ENCODE measurements around the gene CAPN14. TPM values are rescaled to one million over a fixed set of nuclear protein-coding genes. Genes with fewer than 3 reads are reported as not detected.

The CAPN14 gene
- total RNA-seq, 2 experiments from 2014 or later = 0.20 to 0.30 TPM

GRCh38 chr2:31139671-31140070, 77.6 kb downstream of the CAPN14 start:
- Mint-ChIP-seq H3K27ac (no peak overlapping the region), H3K9me3 (no peaks in the 10 kb centered on the region), H3K4me1 (ENCODE audit: low read depth) (peaks cover 7% of the 10 kb centered on the region), H3K36me3 (ENCODE audit: low read depth) (no peaks in the 10 kb centered on the region), H3K4me3 (no peak overlapping the region), H3K27me3 (peaks cover 50% of the 10 kb centered on the region)
- Histone ChIP-seq H3K4me1 (ENCODE audit: insufficient read depth, low read length) (peaks cover 14% of the 10 kb centered on the region), H3K27me3 (ENCODE audit: control insufficient read depth in 1 of 2, insufficient read depth in 2 of 2, low read length in 2 of 2) (peaks cover 45 to 53% of the 10 kb centered on the region in 2 experiments), H3K4me3 (ENCODE audit: low read length) (no peak overlapping the region), H3K27ac (ENCODE audit: low read depth in 1 of 2, low read length in 2 of 2) (no peak overlapping the region), H3K36me3 (ENCODE audit: insufficient read depth, low read length) (no peaks in the 10 kb centered on the region), H3K9me3 (ENCODE audit: control insufficient read depth in 1 of 2, insufficient read depth in 1 of 2, low read length in 2 of 2) (no peaks in the 10 kb centered on the region)
- POLR2A ChIA-PET = no interaction called here
- intact Hi-C loops (cut with DNase I, micrococcal nuclease) = no loop called here
- TF ChIP-seq, protein P1, sequence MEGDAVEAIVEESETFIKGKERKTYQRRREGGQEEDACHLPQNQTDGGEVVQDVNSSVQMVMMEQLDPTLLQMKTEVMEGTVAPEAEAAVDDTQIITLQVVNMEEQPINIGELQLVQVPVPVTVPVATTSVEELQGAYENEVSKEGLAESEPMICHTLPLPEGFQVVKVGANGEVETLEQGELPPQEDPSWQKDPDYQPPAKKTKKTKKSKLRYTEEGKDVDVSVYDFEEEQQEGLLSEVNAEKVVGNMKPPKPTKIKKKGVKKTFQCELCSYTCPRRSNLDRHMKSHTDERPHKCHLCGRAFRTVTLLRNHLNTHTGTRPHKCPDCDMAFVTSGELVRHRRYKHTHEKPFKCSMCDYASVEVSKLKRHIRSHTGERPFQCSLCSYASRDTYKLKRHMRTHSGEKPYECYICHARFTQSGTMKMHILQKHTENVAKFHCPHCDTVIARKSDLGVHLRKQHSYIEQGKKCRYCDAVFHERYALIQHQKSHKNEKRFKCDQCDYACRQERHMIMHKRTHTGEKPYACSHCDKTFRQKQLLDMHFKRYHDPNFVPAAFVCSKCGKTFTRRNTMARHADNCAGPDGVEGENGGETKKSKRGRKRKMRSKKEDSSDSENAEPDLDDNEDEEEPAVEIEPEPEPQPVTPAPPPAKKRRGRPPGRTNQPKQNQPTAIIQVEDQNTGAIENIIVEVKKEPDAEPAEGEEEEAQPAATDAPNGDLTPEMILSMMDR (IDR thresholded peaks at IDR 0.05) = no peak
- DNase-seq (no peak), ATAC-seq (ENCODE audit: poor library complexity) (no peak)
- CTCF ChIA-PET = no interaction called here

GRCh38 chr2:31138037-31138962, 79.0 kb downstream of the CAPN14 start, which contains the start of gene GALNT14:
GALNT14 (minus strand) TSS chr2:31138440; CDS start chr2:31138086, 354 bp downstream.
- peaks cover 52 to 63% of the 10 kb centered on the region in 2 experiments for H3K27me3 ChIP-seq (ENCODE audit: control insufficient read depth in 1 of 2, insufficient read depth in 2 of 2, low read length in 2 of 2)
- H3K9me3 ChIP-seq (ENCODE audit: control insufficient read depth in 1 of 2, insufficient read depth in 1 of 2, low read length in 2 of 2) = no peaks in the 10 kb centered on the region
- H3K36me3 ChIP-seq (ENCODE audit: insufficient read depth, low read length) = no peaks in the 10 kb centered on the region
- Mint-ChIP-seq H3K27ac (no peak within 1 kb of the TSS), H3K27me3 (peaks cover 63% of the 10 kb centered on the region), H3K36me3 (ENCODE audit: low read depth) (no peaks in the 10 kb centered on the region), H3K4me1 (ENCODE audit: low read depth) (peaks cover 7% of the 10 kb centered on the region), H3K9me3 (no peaks in the 10 kb centered on the region), H3K4me3 (peak within 1 kb of the TSS; percentile 46)
- CTCF ChIA-PET = no interaction called here
- TF ChIP-seq, protein P1 (IDR thresholded peaks at IDR 0.05) = peak; percentile 10
- DNase-seq (peak in 7 of 14 experiments; percentile 0 to 38 (median 7)), ATAC-seq (ENCODE audit: poor library complexity) (no peak)
- peaks cover 14% of the 10 kb centered on the region for H3K4me1 ChIP-seq (ENCODE audit: insufficient read depth, low read length)
- POLR2A ChIA-PET = no interaction called here
- peak within 1 kb of the TSS; percentile 36 for H3K4me3 ChIP-seq (ENCODE audit: low read length)
- intact Hi-C loops (cut with DNase I, micrococcal nuclease) = no loop called here
- H3K27ac ChIP-seq (ENCODE audit: low read depth in 1 of 2, low read length in 2 of 2) = no peak within 1 kb of the TSS

GRCh38 chr2:31137211-31138036, 79.9 kb downstream of the CAPN14 start:
- H3K4me1 ChIP-seq (ENCODE audit: insufficient read depth, low read length) = peaks cover 14% of the 10 kb centered on the region
- no peak overlapping the region for H3K27ac ChIP-seq (ENCODE audit: low read depth in 1 of 2, low read length in 2 of 2)
- ATAC-seq (ENCODE audit: poor library complexity) (no peak), DNase-seq (no peak)
- no peaks in the 10 kb centered on the region for H3K9me3 ChIP-seq (ENCODE audit: control insufficient read depth in 1 of 2, insufficient read depth in 1 of 2, low read length in 2 of 2)
- TF ChIP-seq, protein P1 (IDR thresholded peaks at IDR 0.05) = no peak
- H3K9me3 Mint-ChIP-seq = no peaks in the 10 kb centered on the region
- peak overlapping the region; percentile 46 for H3K4me3 Mint-ChIP-seq
- no peaks in the 10 kb centered on the region for H3K36me3 ChIP-seq (ENCODE audit: insufficient read depth, low read length)
- intact Hi-C loops (cut with DNase I, micrococcal nuclease) = no loop called here
- no peak overlapping the region for H3K27ac Mint-ChIP-seq
- CTCF ChIA-PET = no interaction called here
- H3K4me1 Mint-ChIP-seq (ENCODE audit: low read depth) = peaks cover 7% of the 10 kb centered on the region
- peaks cover 52 to 61% of the 10 kb centered on the region in 2 experiments for H3K27me3 ChIP-seq (ENCODE audit: control insufficient read depth in 1 of 2, insufficient read depth in 2 of 2, low read length in 2 of 2)
- H3K27me3 Mint-ChIP-seq = peaks cover 71% of the 10 kb centered on the region
- H3K4me3 ChIP-seq (ENCODE audit: low read length) = peak overlapping the region; percentile 36
- no peaks in the 10 kb centered on the region for H3K36me3 Mint-ChIP-seq (ENCODE audit: low read depth)
- POLR2A ChIA-PET = no interaction called here
